Bronchial epithelial cell (primary cell): ENCODE measurements around the gene KRT6B. TPM values are rescaled to one million over a fixed set of nuclear protein-coding genes. Genes with fewer than 3 reads are reported as not detected.
A peak's percentile ranks its signal among the peaks of the same experiment; 100 is the strongest.

Experiments
- DNase-seq: peaks from one replicate; pipeline ENCODE4 v3.0.0-alpha.2; 2010; ENCODE audit warnings: low read depth
- FAIRE-seq: peaks from 2 replicates; lab custom pipeline; 2011; peaks lifted over from hg19 to GRCh38; lab: Jason Lieb, UNC
- H3K27me3 ChIP-seq: 2 replicates; pipeline ENCODE4 v1.5.1; 2011; ENCODE audit warnings: low read length; ENCODE audit not compliant: control insufficient read depth, insufficient read depth
- H3K36me3 ChIP-seq: 2 replicates; pipeline ENCODE4 v1.5.1; 2011; ENCODE audit warnings: low read length; ENCODE audit not compliant: control insufficient read depth, insufficient read depth
- H3K4me3 ChIP-seq: 2 replicates; pipeline ENCODE4 v1.5.1; 2011; ENCODE audit warnings: mild to moderate bottlenecking, low read depth, low read length, control low read depth
- total RNA-seq: library from RNA; depleted of rRNA; stranded (reverse); fragments of >200 nt; gene quantifications from 2 replicates; pipeline ENCODE4 v1.2.1, GENCODE V29; 2014
- TF ChIP-seq, protein P1 (sequence below): IDR thresholded peaks from 2 replicates; pipeline ENCODE4 v1.5.1; 2011; ENCODE audit warnings: mild to moderate bottlenecking, moderate library complexity, low read length, control low read depth, inconsistent platforms; ENCODE audit not compliant: insufficient read depth, severe bottlenecking

KRT6B gene
- total RNA-seq, 1 donor from 2014 or later = 287 TPM

DNA sequence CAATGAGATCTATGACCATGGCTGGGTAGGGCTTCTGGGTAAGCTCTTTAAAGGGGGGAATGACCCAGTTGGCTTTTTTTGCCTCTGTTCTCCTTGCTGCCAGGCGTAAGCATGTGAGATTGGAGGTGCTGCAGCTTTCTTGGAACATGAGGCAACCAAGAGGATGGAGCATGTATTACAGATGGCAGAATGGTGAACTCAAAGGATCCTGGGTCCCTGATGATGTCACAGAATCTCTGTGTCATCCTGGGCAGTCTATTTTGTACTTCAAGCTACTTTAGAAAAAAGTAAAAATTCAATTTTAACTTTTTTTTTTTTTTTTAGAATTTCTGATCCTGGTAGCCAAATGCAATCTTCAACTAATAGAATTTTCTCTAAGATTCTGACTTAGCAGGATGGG is 53.8 kb downstream of the KRT6B start:
- TF ChIP-seq, protein P1, sequence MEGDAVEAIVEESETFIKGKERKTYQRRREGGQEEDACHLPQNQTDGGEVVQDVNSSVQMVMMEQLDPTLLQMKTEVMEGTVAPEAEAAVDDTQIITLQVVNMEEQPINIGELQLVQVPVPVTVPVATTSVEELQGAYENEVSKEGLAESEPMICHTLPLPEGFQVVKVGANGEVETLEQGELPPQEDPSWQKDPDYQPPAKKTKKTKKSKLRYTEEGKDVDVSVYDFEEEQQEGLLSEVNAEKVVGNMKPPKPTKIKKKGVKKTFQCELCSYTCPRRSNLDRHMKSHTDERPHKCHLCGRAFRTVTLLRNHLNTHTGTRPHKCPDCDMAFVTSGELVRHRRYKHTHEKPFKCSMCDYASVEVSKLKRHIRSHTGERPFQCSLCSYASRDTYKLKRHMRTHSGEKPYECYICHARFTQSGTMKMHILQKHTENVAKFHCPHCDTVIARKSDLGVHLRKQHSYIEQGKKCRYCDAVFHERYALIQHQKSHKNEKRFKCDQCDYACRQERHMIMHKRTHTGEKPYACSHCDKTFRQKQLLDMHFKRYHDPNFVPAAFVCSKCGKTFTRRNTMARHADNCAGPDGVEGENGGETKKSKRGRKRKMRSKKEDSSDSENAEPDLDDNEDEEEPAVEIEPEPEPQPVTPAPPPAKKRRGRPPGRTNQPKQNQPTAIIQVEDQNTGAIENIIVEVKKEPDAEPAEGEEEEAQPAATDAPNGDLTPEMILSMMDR = no peak
- Histone ChIP-seq H3K36me3 (no peaks in the 10 kb centered on the region), H3K4me3 (no peak overlapping the region), H3K27me3 (no peaks in the 10 kb centered on the region)
- FAIRE-seq (no peak), DNase-seq (no peak)

DNA sequence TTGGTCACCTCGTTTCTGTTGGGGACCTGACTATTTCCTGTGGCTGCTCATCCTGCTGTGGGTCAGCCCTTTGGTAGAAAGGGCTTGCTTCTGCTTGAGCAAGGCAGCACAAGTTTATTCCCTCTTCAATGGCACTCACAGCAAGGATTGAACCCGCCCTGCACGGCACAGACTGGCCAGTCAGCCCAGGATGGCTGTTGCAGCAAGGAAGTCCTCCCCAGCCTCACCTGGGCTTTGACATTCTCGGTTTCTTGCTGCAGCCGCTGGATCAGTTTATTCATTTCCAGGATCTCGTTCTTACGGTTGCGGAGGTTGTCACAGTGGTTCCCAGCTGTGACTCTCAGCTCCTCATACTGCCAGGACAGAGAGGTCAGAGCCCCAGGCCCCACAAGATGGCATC is 55.3 kb downstream of the KRT6B start:
- TF ChIP-seq, protein P1 = no peak
- FAIRE-seq (peak; percentile 55), DNase-seq (no peak)
- no peaks in the 10 kb centered on the region for H3K27me3 ChIP-seq
- H3K4me3 ChIP-seq = no peak overlapping the region
- H3K36me3 ChIP-seq = no peaks in the 10 kb centered on the region

Other genes starting within 250 kb of the KRT6B start
- gene KRT7, start 218.9 kb downstream of the KRT6B start, total RNA-seq = 532 and 895 TPM in 2 replicates
- gene KRT86, start 177.5 kb downstream of the KRT6B start, total RNA-seq = 0.26 TPM in 2 replicates
- 0.13 and 0.26 TPM in 2 replicates for gene KRT81, start 160.6 kb downstream of the KRT6B start, total RNA-seq
- gene KRT83, start 130.7 kb downstream of the KRT6B start, total RNA-seq = 0.13 TPM in 1 of 2 replicates, not detected in the other
- gene KRT85, start 84.7 kb downstream of the KRT6B start, total RNA-seq = not detected in 2 replicates
- not detected in 2 replicates for gene KRT84, start 66.5 kb downstream of the KRT6B start, total RNA-seq
- gene KRT82, start 45.8 kb downstream of the KRT6B start, total RNA-seq = not detected in 2 replicates
- 1.8 and 7.3 TPM in 2 replicates for gene KRT75, start 17.8 kb downstream of the KRT6B start, total RNA-seq
- gene KRT6C, start 21.7 kb upstream of the KRT6B start, total RNA-seq = 16.8 and 138 TPM in 2 replicates
- 13,929 and 17,192 TPM in 2 replicates for gene KRT6A, start 41.1 kb upstream of the KRT6B start, total RNA-seq
- gene KRT5, start 68.2 kb upstream of the KRT6B start, total RNA-seq = 6,770 and 10,597 TPM in 2 replicates
- not detected in 2 replicates for gene KRT71, start 101.0 kb upstream of the KRT6B start, total RNA-seq
- gene KRT74, start 121.7 kb upstream of the KRT6B start, total RNA-seq = 0.13 TPM in 1 of 2 replicates, not detected in the other
- gene KRT72, start 149.3 kb upstream of the KRT6B start, total RNA-seq = not detected in 2 replicates
- gene KRT73, start 166.4 kb upstream of the KRT6B start, total RNA-seq = not detected in 2 replicates
- gene KRT2, start 200.1 kb upstream of the KRT6B start, total RNA-seq = not detected in 2 replicates
- gene KRT1, start 228.3 kb upstream of the KRT6B start, total RNA-seq = not detected in 2 replicates